ENCODE results near the gene SRR. TPM values are rescaled to one million over a fixed set of nuclear protein-coding genes. Genes with fewer than 3 reads are reported as not detected.

Gene SRR
- total RNA-seq, 1 experiment from 2014 or later: 37.9 TPM

- intact Hi-C loops (cut with micrococcal nuclease; ENCODE audit: unreplicated experiment): no loop called here
- CTCF ChIA-PET: no interaction called here
- Histone ChIP-seq H3K4me3 (ENCODE audit: low read depth, low read length, poor library complexity, severe bottlenecking) (no peak overlapping the region), H3K9me3 (ENCODE audit: low read depth, low read length, poor library complexity, severe bottlenecking) (no peaks in the 10 kb centered on the region), H3K27ac (ENCODE audit: low read depth, low read length, poor library complexity, severe bottlenecking) (no peak overlapping the region), H3K36me3 (ENCODE audit: insufficient read depth, low read length, poor library complexity, severe bottlenecking) (peaks cover 81% of the 10 kb centered on the region), H3K27me3 (replicated peaks; ENCODE audit: insufficient read depth, low read depth, low read length, poor library complexity) (no peaks in the 10 kb centered on the region), H3K4me1 (ENCODE audit: insufficient read depth, low read length, poor library complexity, severe bottlenecking) (no peaks in the 10 kb centered on the region)
- TF ChIP-seq, protein P1, sequence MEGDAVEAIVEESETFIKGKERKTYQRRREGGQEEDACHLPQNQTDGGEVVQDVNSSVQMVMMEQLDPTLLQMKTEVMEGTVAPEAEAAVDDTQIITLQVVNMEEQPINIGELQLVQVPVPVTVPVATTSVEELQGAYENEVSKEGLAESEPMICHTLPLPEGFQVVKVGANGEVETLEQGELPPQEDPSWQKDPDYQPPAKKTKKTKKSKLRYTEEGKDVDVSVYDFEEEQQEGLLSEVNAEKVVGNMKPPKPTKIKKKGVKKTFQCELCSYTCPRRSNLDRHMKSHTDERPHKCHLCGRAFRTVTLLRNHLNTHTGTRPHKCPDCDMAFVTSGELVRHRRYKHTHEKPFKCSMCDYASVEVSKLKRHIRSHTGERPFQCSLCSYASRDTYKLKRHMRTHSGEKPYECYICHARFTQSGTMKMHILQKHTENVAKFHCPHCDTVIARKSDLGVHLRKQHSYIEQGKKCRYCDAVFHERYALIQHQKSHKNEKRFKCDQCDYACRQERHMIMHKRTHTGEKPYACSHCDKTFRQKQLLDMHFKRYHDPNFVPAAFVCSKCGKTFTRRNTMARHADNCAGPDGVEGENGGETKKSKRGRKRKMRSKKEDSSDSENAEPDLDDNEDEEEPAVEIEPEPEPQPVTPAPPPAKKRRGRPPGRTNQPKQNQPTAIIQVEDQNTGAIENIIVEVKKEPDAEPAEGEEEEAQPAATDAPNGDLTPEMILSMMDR (conservative IDR thresholded peaks at IDR 0.05; ENCODE audit: low read depth, low read length): no peak
- no peak for TF ChIP-seq EZH2 (IDR thresholded peaks at IDR 0.05; ENCODE audit: borderline replicate concordance, low read depth, low read length, poor library complexity, severe bottlenecking)
- POLR2A ChIA-PET (ENCODE audit: low non-redundant PET): no interaction called here
- no peak for DNase-seq (ENCODE audit: low spot score)
- no TSS peak for BruUV-seq (replicated peaks)
Measured at GRCh38 chr17:2295575-2295974, 8.2 kb upstream of the SRR start.

- Histone ChIP-seq H3K9me3 (ENCODE audit: low read depth, low read length, poor library complexity, severe bottlenecking) (no peaks in the 10 kb centered on the region), H3K36me3 (ENCODE audit: insufficient read depth, low read length, poor library complexity, severe bottlenecking) (peaks cover 69% of the 10 kb centered on the region), H3K27ac (ENCODE audit: low read depth, low read length, poor library complexity, severe bottlenecking) (no peak overlapping the region), H3K27me3 (replicated peaks; ENCODE audit: insufficient read depth, low read depth, low read length, poor library complexity) (no peaks in the 10 kb centered on the region), H3K4me3 (ENCODE audit: low read depth, low read length, poor library complexity, severe bottlenecking) (no peak overlapping the region), H3K4me1 (ENCODE audit: insufficient read depth, low read length, poor library complexity, severe bottlenecking) (peaks cover under 1% of the 10 kb centered on the region)
- no peak for TF ChIP-seq EZH2 (IDR thresholded peaks at IDR 0.05; ENCODE audit: borderline replicate concordance, low read depth, low read length, poor library complexity, severe bottlenecking)
- TF ChIP-seq, protein P1 (conservative IDR thresholded peaks at IDR 0.05; ENCODE audit: low read depth, low read length): no peak
- CTCF ChIA-PET: no interaction called here
- POLR2A ChIA-PET (ENCODE audit: low non-redundant PET): no interaction called here
- BruUV-seq (replicated peaks): no TSS peak
- DNase-seq (ENCODE audit: low spot score): no peak
- intact Hi-C loops (cut with micrococcal nuclease; ENCODE audit: unreplicated experiment): no loop called here
Measured at GRCh38 chr17:2297023-2297422, 6.7 kb upstream of the SRR start.

DNA sequence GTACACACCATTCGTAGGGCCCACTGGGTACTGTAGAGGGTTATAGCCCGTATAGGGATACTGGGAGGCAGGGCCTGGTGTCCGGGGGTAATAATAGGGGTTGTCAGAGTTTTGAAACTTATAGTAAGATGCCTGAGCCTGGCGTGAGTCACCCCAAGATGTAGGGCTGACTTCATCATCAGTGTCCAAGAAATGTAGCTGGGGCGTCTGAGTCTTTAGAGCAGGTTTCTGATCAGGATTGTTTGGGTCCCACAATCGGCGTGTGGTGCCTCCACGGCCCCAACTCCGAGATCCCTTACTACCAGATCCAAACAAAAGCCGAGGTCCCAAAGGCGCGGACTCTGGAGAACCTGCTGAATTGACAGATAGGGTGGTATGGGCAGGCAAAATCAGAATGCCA is 4.6 kb upstream of the SRR start:
- peaks cover 49% of the 10 kb centered on the region for H3K36me3 ChIP-seq (ENCODE audit: insufficient read depth, low read length, poor library complexity, severe bottlenecking)
- H3K27ac ChIP-seq (ENCODE audit: low read depth, low read length, poor library complexity, severe bottlenecking): no peak overlapping the region
- intact Hi-C loops (cut with micrococcal nuclease; ENCODE audit: unreplicated experiment): no loop called here
- no peak for DNase-seq (ENCODE audit: low spot score)
- H3K4me1 ChIP-seq (ENCODE audit: insufficient read depth, low read length, poor library complexity, severe bottlenecking): peaks cover 5% of the 10 kb centered on the region
- H3K27me3 ChIP-seq (replicated peaks; ENCODE audit: insufficient read depth, low read depth, low read length, poor library complexity): no peaks in the 10 kb centered on the region
- TF ChIP-seq, protein P1 (conservative IDR thresholded peaks at IDR 0.05; ENCODE audit: low read depth, low read length): no peak
- TF ChIP-seq EZH2 (IDR thresholded peaks at IDR 0.05; ENCODE audit: borderline replicate concordance, low read depth, low read length, poor library complexity, severe bottlenecking): no peak
- H3K9me3 ChIP-seq (ENCODE audit: low read depth, low read length, poor library complexity, severe bottlenecking): no peaks in the 10 kb centered on the region
- POLR2A ChIA-PET (ENCODE audit: low non-redundant PET): no interaction called here
- CTCF ChIA-PET: no interaction called here
- no peak overlapping the region for H3K4me3 ChIP-seq (ENCODE audit: low read depth, low read length, poor library complexity, severe bottlenecking)
- no TSS peak for BruUV-seq (replicated peaks)

All from A673 (cell line).